Activated CD4-positive, alpha-beta T cell treated with anti-CD3 and anti-CD28 coated beads, Interleukin-2, amount 50 U/mL, for 16 hours (primary cell): ENCODE results near the gene CCDC91.
A peak's percentile ranks its signal among the peaks of the same experiment; 100 is the strongest.
"Not testable (repeated sequence)": the region's sequence is repeated elsewhere in the genome, so short reads cannot be mapped to it uniquely, and the experiment has no call there.

Source experiments
- DNase-seq: peaks from one replicate; pipeline ENCODE4 v3.0.0-alpha.2; 2020

Gene CCDC91

GRCh38 chr12:28186500-28186899, 3.8 kb upstream of the CCDC91 start:
- DNase-seq = no peak

- DNase-seq = peak; percentile 2
These were observed 404 bp upstream of the CCDC91 start for GRCh38 chr12:28189784-28190320.

GRCh38 chr12:28191051-28192048, 1.1 kb downstream of the CCDC91 start:
- peak; percentile 56 for DNase-seq

GRCh38 chr12:28192125-28192524, 1.9 kb downstream of the CCDC91 start:
- no peak for DNase-seq

GRCh38 chr12:28194621-28195020, 4.4 kb downstream of the CCDC91 start:
- not testable (repeated sequence) for DNase-seq

GRCh38 chr12:28201136-28201535, 10.9 kb downstream of the CCDC91 start:
- not testable (repeated sequence) for DNase-seq

GRCh38 chr12:28202374-28203130, 12.3 kb downstream of the CCDC91 start:
- DNase-seq = no peak

GRCh38 chr12:28209782-28210181, 19.5 kb downstream of the CCDC91 start:
- DNase-seq = no peak

GRCh38 chr12:28212182-28212581, 21.9 kb downstream of the CCDC91 start:
- no peak for DNase-seq

- no peak for DNase-seq
These were observed 24.8 kb downstream of the CCDC91 start for GRCh38 chr12:28215021-28215420.

GRCh38 chr12:28216016-28216415, 25.8 kb downstream of the CCDC91 start:
- no peak for DNase-seq

- no peak for DNase-seq
These were observed 27.5 kb downstream of the CCDC91 start for GRCh38 chr12:28217805-28218204.

- DNase-seq = no peak
These were observed 28.6 kb downstream of the CCDC91 start for GRCh38 chr12:28218875-28219274.

GRCh38 chr12:28219827-28220226, 29.6 kb downstream of the CCDC91 start:
- DNase-seq = no peak

- peak; percentile 74 for DNase-seq
These were observed 31.9 kb downstream of the CCDC91 start for GRCh38 chr12:28222081-28222700.

GRCh38 chr12:28223025-28223554, 32.8 kb downstream of the CCDC91 start:
- DNase-seq = peak; percentile 78

- DNase-seq = peak; percentile 73
These were observed 33.6 kb downstream of the CCDC91 start for GRCh38 chr12:28223858-28224257.

- no peak for DNase-seq
These were observed 36.4 kb downstream of the CCDC91 start for GRCh38 chr12:28226705-28227104.

GRCh38 chr12:28227251-28227650, 37.0 kb downstream of the CCDC91 start:
- no peak for DNase-seq

- DNase-seq = no peak
These were observed 41.0 kb downstream of the CCDC91 start for GRCh38 chr12:28231248-28231647.

- peak; percentile 52 for DNase-seq
These were observed 42.1 kb downstream of the CCDC91 start for GRCh38 chr12:28232211-28232928.

- no peak for DNase-seq
These were observed 44.2 kb downstream of the CCDC91 start for GRCh38 chr12:28234444-28234843.
